Lower leg skin (tissue), 3 donors: ENCODE results near the gene SH3BP5.

Experiments
- CTCF ChIP-seq, 3 donors: fragments of 450-650 bp; IDR thresholded peaks; one replicate each; pipeline ENCODE4 v1.5.1; 2016; ENCODE audit warnings: antibody characterized with exemption in 3 of 3, mild to moderate bottlenecking in 3 of 3, moderate library complexity in 2 of 3
- POLR2A ChIP-seq, 2 donors: fragments of 450-650 bp; IDR thresholded peaks; one replicate each; pipeline ENCODE4 v1.6.1; 2016 to 2017; ENCODE audit warnings: antibody characterized with exemption in 2 of 2, mild to moderate bottlenecking in 1 of 2, moderate library complexity in 1 of 2

- TF ChIP-seq CTCF (IDR thresholded peaks at IDR 0.05) (no peak), POLR2A (IDR thresholded peaks at IDR 0.05) (no peak)
Measured at GRCh38 chr3:15265655-15266509, 66.5 kb downstream of the SH3BP5 start.
